Nephron progenitor cell (in vitro differentiated cells): ENCODE measurements around the gene MRGPRF.
A peak's percentile ranks its signal among the peaks of the same experiment; 100 is the strongest.

Experiments
- DNase-seq: peaks from one replicate; pipeline ENCODE4 v3.0.0; 2021
- H3K27ac Mint-ChIP-seq: 2 replicates; pipeline ENCODE4 v1.8.0; 2021; ENCODE audit warnings: mild to moderate bottlenecking, moderate library complexity, mixed read lengths
- H3K27me3 Mint-ChIP-seq: 2 replicates; pipeline ENCODE4 v1.8.0; 2021; ENCODE audit warnings: mild to moderate bottlenecking, low read depth, mixed read lengths; ENCODE audit not compliant: poor library complexity
- H3K36me3 Mint-ChIP-seq: 2 replicates; pipeline ENCODE4 v1.8.0; 2021; ENCODE audit warnings: low read depth, mixed read lengths
- H3K4me1 Mint-ChIP-seq: 2 replicates; pipeline ENCODE4 v1.8.0; 2021; ENCODE audit warnings: mixed read lengths
- H3K4me3 Mint-ChIP-seq: 2 replicates; pipeline ENCODE4 v1.8.0; 2021; ENCODE audit warnings: mild to moderate bottlenecking, moderate library complexity, mixed read lengths
- H3K9me3 Mint-ChIP-seq: 2 replicates; pipeline ENCODE4 v1.8.0; 2021; ENCODE audit warnings: mild to moderate bottlenecking, moderate library complexity, mixed read lengths
- TF ChIP-seq, protein P1 (sequence below): fragments of 200-600 bp; sonication (generic); IDR thresholded peaks from 2 replicates; pipeline ENCODE4 v1.5.0; 2021; ENCODE audit warnings: antibody characterized with exemption

Gene MRGPRF

GRCh38 chr11:69018924-69019323 lies 5.9 kb upstream of the MRGPRF start:
- no peak overlapping the region for H3K27ac Mint-ChIP-seq
- H3K27me3 Mint-ChIP-seq: peaks cover 31% of the 10 kb centered on the region
- no peaks in the 10 kb centered on the region for H3K9me3 Mint-ChIP-seq
- DNase-seq: no peak
- TF ChIP-seq, protein P1, sequence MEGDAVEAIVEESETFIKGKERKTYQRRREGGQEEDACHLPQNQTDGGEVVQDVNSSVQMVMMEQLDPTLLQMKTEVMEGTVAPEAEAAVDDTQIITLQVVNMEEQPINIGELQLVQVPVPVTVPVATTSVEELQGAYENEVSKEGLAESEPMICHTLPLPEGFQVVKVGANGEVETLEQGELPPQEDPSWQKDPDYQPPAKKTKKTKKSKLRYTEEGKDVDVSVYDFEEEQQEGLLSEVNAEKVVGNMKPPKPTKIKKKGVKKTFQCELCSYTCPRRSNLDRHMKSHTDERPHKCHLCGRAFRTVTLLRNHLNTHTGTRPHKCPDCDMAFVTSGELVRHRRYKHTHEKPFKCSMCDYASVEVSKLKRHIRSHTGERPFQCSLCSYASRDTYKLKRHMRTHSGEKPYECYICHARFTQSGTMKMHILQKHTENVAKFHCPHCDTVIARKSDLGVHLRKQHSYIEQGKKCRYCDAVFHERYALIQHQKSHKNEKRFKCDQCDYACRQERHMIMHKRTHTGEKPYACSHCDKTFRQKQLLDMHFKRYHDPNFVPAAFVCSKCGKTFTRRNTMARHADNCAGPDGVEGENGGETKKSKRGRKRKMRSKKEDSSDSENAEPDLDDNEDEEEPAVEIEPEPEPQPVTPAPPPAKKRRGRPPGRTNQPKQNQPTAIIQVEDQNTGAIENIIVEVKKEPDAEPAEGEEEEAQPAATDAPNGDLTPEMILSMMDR: no peak
- no peaks in the 10 kb centered on the region for H3K36me3 Mint-ChIP-seq
- no peak overlapping the region for H3K4me3 Mint-ChIP-seq
- peaks cover 31% of the 10 kb centered on the region for H3K4me1 Mint-ChIP-seq

- Mint-ChIP-seq H3K4me3 (no peak overlapping the region), H3K27me3 (peaks cover 35% of the 10 kb centered on the region), H3K9me3 (no peaks in the 10 kb centered on the region), H3K4me1 (peaks cover 32% of the 10 kb centered on the region), H3K36me3 (no peaks in the 10 kb centered on the region), H3K27ac (no peak overlapping the region)
- TF ChIP-seq, protein P1: no peak
- no peak for DNase-seq
Observed at GRCh38 chr11:69017951-69018350, 4.9 kb upstream of the MRGPRF start.

DNA sequence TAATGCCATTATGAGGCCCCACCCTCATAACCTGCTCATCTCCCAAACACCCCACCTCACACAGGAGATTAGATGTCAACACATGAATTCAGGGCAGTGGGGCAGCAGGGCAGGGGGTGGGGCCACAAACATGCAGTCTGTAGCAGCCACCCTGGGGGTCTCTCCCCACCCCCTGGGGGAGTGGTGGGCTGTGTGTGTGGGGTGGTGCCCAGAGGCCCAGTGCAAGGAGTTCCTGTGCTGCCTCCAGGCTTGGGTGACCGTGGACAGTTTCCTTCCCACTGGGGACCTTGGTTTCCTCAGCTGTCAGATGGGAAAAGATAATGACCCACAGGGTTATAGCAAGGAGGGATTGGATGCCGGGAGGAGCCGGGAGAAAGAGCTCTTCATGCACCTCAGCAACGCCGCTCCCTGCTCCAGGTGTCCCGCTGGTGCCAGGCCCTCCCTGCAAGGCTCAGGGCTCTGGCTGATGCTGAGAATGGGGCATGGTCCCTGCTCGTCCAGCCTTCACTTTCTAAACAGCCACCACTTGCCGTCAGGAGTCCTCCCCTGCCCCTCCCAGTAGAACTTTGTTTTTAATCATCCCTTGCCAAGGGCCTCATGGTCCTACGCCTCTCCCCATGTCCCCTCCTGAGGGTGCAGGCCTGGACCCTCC lies 2.0 kb upstream of the MRGPRF start:
- peaks cover 39% of the 10 kb centered on the region for H3K27me3 Mint-ChIP-seq
- no peaks in the 10 kb centered on the region for H3K9me3 Mint-ChIP-seq

GRCh38 chr11:69014084-69014851 lies 1.2 kb upstream of the MRGPRF start:
- Mint-ChIP-seq H3K36me3 (no peaks in the 10 kb centered on the region), H3K27me3 (peaks cover 39% of the 10 kb centered on the region), H3K9me3 (no peaks in the 10 kb centered on the region), H3K4me3 (peak overlapping the region; percentile 28), H3K4me1 (peaks cover 37% of the 10 kb centered on the region), H3K27ac (no peak overlapping the region)
- DNase-seq: peak; percentile 33
- TF ChIP-seq, protein P1: no peak

More for the DNA sequence above, 2.0 kb upstream of the MRGPRF start:
- Mint-ChIP-seq H3K36me3 (no peaks in the 10 kb centered on the region), H3K4me1 (peaks cover 34% of the 10 kb centered on the region), H3K27ac (no peak overlapping the region), H3K4me3 (no peak overlapping the region)
- TF ChIP-seq, protein P1: no peak
- no peak for DNase-seq

- no peak overlapping the region for H3K27ac Mint-ChIP-seq
- H3K9me3 Mint-ChIP-seq: no peaks in the 10 kb centered on the region
- peak overlapping the region; percentile 25 for H3K4me3 Mint-ChIP-seq
- peaks cover 33% of the 10 kb centered on the region for H3K27me3 Mint-ChIP-seq
- TF ChIP-seq, protein P1: no peak
- no peak for DNase-seq
- H3K4me1 Mint-ChIP-seq: peaks cover 52% of the 10 kb centered on the region
- no peaks in the 10 kb centered on the region for H3K36me3 Mint-ChIP-seq
Observed at GRCh38 chr11:69012092-69013008, 696 bp downstream of the MRGPRF start.
